ENCODE measurements around the gene DMWD.

The DMWD gene

GRCh38 chr19:45785781-45786532 lies 6.7 kb downstream of the DMWD start:
- no peak for FAIRE-seq

DNA sequence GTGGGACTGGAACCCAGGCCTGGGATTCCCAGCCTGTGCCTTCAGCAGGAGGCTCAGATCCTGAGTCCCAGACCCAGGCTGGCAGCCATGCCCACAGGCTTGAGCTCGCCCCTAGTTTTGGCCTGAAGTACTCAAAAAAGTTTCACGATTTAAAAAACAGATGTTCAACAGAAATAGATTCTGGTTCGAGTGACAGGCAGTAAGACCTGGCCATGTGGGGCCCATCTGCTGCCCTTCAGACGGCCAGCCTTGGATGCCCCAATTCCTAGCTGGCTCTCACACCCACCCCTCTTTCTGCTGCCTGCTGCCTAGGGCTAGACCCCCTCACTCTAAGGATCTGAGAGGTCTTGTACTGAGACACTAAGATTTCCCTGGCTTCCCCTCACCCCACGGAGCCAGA lies 7.5 kb downstream of the DMWD start:
- no peak for FAIRE-seq

GRCh38 chr19:45784096-45784495 lies 8.5 kb downstream of the DMWD start:
- FAIRE-seq = no peak

DNA sequence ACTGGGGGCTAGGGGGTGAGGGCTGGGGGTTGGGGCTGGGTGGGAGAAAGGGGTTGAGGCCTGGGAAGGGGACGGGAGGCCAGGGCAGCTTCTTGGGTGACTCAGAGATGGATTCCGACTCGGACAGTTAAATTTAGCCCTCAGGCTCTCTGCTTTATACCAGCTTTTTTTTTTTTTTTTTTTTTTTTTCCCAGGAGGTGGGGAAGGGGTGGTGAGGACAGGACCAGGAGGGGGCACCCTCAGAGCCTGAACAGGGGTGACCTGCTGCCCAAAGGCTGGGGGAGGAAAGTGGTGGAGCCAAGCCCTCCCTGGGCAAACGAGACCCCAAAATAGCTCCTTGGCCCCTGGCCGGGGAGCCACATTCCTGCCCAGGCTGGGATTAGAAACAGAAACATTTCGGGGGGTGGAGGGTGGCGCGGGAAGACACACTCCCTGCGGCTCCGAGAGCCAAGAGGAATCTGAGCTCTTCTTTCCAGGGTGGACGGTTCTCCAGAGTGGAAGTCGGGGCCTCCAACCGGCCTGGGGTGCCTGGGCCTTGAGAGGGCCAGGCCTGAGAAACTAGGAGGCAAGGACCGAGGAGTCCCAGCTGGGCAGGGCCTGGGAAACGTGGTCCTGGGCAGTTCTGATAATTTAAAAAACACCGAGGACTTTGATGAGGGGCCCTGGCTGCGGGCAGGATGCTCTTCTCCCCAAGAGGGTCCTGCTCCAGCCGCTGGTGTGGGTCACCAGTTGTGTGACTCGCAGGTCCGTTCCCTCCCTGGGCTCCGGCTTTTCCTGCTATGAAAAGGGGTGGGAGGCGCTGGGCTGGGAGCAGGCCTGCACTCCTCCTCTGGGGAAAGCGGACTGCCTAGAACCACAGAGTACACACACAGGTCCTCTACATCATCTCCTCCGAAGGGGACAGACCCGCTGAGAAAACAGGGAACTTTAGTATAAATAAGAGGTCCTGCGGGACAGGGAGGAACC lies 9.5 kb downstream of the DMWD start:
- FAIRE-seq = no peak

- FAIRE-seq = no peak
Observed at GRCh38 chr19:45782162-45782691, 10.4 kb downstream of the DMWD start, which contains the start of gene DMPK. DMPK (minus strand) TSS chr19:45782490; CDS start chr19:45782352, 138 bp downstream.

DNA sequence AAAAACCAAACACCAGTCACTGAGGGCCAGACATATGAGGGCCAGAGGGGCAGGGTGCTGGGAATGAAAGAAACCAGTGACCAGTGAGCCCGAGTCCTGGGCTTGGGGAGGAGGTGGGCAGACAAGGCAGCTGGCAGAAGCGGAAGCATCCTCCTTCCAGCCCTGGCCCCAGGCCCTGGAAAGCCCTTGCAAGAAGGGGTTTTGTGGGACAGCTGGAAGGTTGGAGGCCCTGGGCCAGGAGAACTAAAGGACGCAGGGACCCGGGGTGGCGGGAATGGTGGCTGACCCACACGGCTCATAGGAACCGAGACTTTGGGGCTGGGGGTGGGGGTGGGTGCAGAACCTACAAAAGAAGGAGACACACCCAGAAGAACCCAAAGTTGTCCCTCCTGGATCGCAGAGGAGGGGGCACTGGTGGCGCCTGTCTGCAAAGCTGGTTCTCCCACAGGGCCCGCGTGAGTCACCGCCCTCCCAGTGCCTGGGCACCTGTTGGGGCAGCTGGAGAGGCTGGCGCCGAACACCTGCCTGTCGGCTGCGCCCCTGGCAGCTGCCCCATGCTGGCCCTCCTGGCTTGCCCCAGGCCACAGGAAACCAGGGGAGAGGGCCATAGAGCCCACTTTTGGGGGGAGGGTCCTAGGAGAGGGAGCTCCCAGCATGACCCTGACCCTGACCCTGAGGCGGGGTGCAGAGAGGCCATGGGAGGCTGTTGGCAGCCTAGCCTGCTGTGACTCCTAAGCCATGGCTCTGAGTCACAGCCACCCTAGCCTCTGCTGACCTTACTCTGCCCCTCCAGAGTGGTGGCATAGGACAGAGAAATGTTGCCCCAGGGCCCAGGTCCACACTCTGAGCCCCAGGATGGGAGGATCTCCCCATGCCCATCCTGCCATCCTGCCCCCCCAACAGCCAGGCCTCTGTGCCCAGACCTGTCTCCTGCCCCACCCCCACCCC lies 11.2 kb downstream of the DMWD start:
- FAIRE-seq = no peak

- FAIRE-seq = no peak
Observed at GRCh38 chr19:45780448-45781213, 12.0 kb downstream of the DMWD start.

- no peak for FAIRE-seq
Observed at GRCh38 chr19:45780146-45780447, 12.5 kb downstream of the DMWD start.

- FAIRE-seq = no peak
Observed at GRCh38 chr19:45779231-45780145, 13.2 kb downstream of the DMWD start.

DNA sequence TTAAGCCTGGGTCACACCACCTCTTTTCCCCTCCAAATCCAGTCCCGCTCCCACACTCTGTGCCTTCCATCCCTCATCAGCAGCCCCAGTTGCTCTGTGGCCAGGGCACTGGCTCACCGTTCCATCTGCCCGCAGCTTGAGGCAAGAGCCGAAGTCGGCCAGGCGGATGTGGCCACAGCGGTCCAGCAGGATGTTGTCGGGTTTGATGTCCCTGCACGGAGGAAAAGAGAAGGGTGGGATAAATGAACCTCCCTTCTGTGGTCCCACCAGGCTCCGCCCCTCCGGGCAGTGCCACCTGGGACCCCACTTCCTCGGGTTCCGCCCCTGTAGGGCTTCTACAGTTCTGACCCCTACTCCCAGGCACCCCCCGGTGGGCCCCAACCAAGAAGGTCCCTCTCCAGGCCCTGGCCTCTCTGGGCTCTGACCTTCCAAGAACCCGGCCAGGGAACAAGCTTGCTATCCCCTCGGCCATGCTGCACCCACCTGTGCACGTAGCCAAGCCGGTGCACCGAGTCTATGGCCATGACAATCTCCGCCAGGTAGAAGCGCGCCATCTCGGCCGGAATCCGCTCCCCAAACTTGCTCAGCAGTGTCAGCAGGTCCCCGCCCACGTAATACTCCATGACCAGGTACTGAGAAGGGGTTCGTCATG lies 14.5 kb downstream of the DMWD start:
- FAIRE-seq = no peak

DNA sequence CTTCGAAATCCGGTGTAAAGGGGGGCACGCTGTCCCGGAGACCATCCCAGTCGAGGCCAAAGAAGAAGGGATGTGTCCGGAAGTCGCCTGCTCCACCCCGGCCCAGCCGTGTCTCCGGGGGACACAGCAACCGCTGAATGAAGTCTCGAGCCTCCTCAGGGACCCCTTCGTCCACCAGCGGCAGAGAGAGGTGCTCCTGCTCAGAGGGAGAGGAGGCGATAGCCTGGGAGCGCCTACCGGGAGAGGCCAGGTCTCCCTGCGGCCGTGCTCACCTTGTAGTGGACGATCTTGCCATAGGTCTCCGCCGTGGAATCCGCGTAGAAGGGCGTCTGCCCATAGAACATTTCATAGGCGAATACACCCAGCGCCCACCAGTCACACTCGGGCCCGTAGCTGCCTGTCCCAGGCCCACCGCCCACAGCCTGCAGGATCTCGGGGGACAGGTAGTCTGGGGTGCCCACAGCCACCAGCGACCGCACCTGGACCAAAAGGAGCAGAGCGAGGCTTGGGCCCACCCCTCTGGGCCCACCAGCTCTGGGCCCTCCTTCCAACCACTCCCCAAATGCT lies 15.2 kb downstream of the DMWD start:
- FAIRE-seq = no peak

GRCh38 chr19:45774765-45775164 lies 17.9 kb downstream of the DMWD start:
- no peak for FAIRE-seq

DNA sequence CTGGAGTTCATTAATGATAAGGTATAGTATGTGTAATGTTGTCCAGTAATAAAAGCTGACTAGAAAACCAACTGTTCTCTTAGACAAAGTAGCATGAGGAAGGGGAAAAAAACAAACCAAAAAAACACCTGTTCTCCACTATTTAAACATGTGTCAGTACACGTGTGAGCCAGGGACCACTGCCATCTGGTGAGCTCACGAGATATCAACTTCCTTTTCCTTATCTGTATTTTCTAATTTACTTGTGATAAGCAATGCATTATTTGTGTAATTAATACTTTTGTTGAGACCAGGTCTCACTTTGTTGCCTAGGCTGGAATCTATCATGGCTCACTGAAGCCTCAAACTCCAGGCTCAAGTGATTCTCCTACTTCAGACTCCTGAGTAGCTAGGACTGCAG lies 19.3 kb downstream of the DMWD start:
- no peak for FAIRE-seq

DNA sequence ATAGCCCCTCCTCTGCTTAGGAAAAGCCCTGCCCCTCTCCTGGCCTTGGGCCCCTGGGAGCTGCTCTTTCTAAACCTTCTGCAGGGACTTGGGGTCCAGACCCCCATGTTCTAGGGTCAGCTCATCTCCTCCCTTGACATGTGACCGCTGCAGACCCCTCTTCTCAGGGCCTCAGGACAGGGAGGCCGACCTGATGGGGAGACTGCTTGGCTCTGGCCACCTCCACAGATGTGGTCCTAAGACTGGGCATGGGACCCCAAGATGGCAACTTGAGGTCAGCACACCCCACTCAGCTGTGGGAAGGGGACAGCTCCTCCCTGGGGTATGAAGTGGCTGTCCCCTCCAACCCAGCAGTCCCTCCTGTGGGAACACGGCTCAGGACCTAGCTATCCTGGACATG lies 19.7 kb downstream of the DMWD start:
- FAIRE-seq = no peak

DNA sequence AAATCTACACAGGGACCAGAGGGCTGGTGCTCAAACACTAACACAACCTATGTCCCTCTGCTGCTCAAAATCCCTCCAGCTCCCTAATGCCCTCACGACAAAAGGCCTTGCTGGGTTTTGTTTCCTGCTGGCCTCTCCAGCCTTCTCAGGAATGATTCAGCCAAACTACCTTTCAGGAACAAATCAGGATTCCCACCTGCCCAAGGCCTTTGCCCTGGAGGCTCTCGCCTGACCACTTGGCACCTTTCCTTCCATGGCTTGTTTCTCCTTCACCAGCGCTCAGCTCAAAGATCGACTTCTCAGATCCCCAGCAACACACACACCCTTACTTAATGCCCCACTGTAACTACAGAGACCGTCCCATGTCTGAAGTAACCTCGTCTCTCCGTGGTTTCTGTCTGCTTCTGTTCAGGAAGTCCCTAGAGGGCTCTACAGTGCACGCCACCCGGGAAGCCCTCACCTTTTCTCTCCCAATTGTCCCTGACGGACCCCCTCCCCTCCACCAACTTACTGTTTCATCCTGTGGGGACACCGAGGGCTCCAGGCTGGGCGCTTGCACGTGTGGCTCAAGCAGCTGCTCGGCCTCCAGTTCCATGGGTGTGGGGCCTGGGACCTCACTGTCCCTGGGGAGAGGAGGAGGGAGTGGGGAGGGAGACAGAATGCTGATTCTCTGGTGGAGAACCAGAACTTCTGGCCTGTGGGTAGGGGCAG lies 20.4 kb downstream of the DMWD start:
- no peak for FAIRE-seq

DNA sequence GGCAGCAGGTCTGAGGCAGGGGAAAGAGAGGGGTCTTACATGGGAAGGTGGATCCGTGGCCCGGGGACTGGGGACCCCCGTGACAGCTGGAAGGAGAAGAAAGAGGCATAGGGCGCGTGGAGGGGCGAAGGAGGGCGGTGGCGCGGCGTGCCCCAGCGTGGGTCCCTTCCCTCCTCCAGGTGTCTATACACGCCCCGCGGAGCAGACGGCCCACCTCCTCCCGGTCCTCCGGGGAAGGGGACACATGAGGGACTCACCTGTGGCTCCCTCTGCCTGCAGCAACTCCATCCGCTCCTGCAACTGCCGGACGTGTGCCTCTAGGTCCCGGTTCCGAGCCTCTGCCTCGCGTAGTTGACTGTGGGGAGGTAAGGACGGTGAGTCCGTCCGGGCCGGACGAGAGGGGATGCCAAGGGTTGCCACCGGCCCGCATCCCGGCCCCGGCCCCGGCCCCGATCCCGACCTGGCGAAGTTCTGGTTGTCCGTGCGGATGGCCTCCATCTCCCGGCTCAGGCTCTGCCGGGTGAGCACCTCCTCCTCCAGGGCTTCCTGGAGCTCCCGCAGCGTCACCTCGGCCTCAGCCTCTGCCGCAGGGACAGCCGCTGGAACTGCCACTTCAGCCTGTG lies 21.2 kb downstream of the DMWD start:
- no peak for FAIRE-seq

GRCh38 chr19:45770192-45771101 lies 22.2 kb downstream of the DMWD start:
- peak; percentile 91 for FAIRE-seq

DNA sequence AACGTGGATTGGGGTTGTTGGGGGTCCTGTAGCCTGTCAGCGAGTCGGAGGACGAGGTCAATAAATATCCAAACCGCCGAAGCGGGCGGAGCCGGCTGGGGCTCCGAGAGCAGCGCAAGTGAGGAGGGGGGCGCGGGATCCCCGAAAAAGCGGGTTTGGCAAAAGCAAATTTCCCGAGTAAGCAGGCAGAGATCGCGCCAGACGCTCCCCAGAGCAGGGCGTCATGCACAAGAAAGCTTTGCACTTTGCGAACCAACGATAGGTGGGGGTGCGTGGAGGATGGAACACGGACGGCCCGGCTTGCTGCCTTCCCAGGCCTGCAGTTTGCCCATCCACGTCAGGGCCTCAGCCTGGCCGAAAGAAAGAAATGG lies 22.8 kb downstream of the DMWD start:
- no peak for FAIRE-seq

All from TTC549 (cell line).